Neural cell (in vitro differentiated cells): ENCODE measurements around the gene MAGI2.

Source experiments
- CTCF ChIP-seq: fragments of 450-650 bp; IDR thresholded peaks from 2 replicates; pipeline ENCODE4 v1.5.1; 2014; ENCODE audit warnings: antibody characterized with exemption, mild to moderate bottlenecking, moderate library complexity; ENCODE audit not compliant: poor library complexity, severe bottlenecking
- EP300 ChIP-seq: fragments of 450-650 bp; conservative IDR thresholded peaks from 2 replicates; pipeline ENCODE4 v1.6.1; 2014; ENCODE audit warnings: antibody characterized with exemption, mild to moderate bottlenecking, moderate library complexity; ENCODE audit not compliant: poor library complexity, severe bottlenecking
- EZH2 ChIP-seq: fragments of 200-600, 300-800 bp; shearing (Covaris generic), sonication (generic); IDR thresholded peaks from 2 replicates; pipeline ENCODE4 v1.6.1; 2014; ENCODE audit warnings: antibody characterized with exemption, low read length, borderline replicate concordance, mild to moderate bottlenecking; ENCODE audit not compliant: insufficient read depth, poor library complexity, severe bottlenecking
- POLR2AphosphoS5 ChIP-seq: IDR thresholded peaks from 2 replicates; pipeline ENCODE4 v1.6.1; 2012
- REST ChIP-seq: IDR thresholded peaks from 2 replicates; pipeline ENCODE4 v1.6.1; 2012; ENCODE audit warnings: borderline replicate concordance

GRCh38 chr7:78429878-78430277 is 1023.6 kb downstream of the MAGI2 start:
- no peak for TF ChIP-seq CTCF
- TF ChIP-seq EP300, result no peak
- TF ChIP-seq POLR2AphosphoS5, result no peak
- TF ChIP-seq EZH2, result no peak
- no peak for TF ChIP-seq REST
